Heart right ventricle (tissue), 16 donors: ENCODE results near the gene ADIRF. TPM values are rescaled to one million over a fixed set of nuclear protein-coding genes. Genes with fewer than 3 reads are reported as not detected.

ENCODE experiments used
- ATAC-seq, 8 donors: fragments of 200-7000 bp; cut with Tn5 transposase; one replicate each; pipeline ENCODE4 v1.9.1; 2020; ENCODE audit warnings: mild to moderate bottlenecking in 8 of 8, moderate library complexity in 8 of 8, moderate number of reproducible peaks in 1 of 8
- DNase-seq, 2 donors: peaks; one replicate each; pipeline ENCODE4 v3.0.0-alpha.2; 2020
- H3K27ac ChIP-seq, 10 donors: fragments of 200-600 bp; sonication (generic) in 2 of 10; one replicate each; pipeline versions ENCODE4 v1.5.0 to v1.8.0; 2020 to 2022; ENCODE audit warnings: mild to moderate bottlenecking in 3 of 10
- H3K27me3 ChIP-seq, 7 donors: fragments of 200-600 bp; one replicate each; pipeline ENCODE4 v1.8.0; 2021 to 2022; ENCODE audit warnings: mild to moderate bottlenecking in 2 of 7
- H3K36me3 ChIP-seq, 9 donors: fragments of 200-600 bp; sonication (generic) in 1 of 9; one replicate each; pipeline versions ENCODE4 v1.5.0 to v1.8.0; 2020 to 2022; ENCODE audit warnings: mild to moderate bottlenecking in 2 of 9
- H3K4me1 ChIP-seq, 9 donors: fragments of 200-600 bp; sonication (generic) in 1 of 9; one replicate each; pipeline versions ENCODE4 v1.5.0 to v1.8.0; 2020 to 2022; ENCODE audit warnings: mild to moderate bottlenecking in 4 of 9
- H3K4me3 ChIP-seq, 10 donors: fragments of 200-600 bp; sonication (generic) in 2 of 10; one replicate each; pipeline versions ENCODE4 v1.5.0 to v1.8.0; 2020 to 2022; ENCODE audit warnings: mild to moderate bottlenecking in 7 of 10, moderate library complexity in 2 of 10
- H3K9me3 ChIP-seq, 11 donors: fragments of 200-600 bp in 10 of 11; sonication (generic) in 2 of 11; one replicate each; pipeline versions ENCODE4 v1.5.0 to v1.8.0; 2013 to 2022; ENCODE audit warnings: mild to moderate bottlenecking in 2 of 11, control low read depth in 1 of 11, moderate library complexity in 1 of 11
- CTCF ChIP-seq, 9 donors: fragments of 200-600 bp; sonication (generic) in 2 of 9; IDR thresholded peaks; one replicate each; pipeline versions ENCODE4 v1.5.0 to v1.8.0; 2021 to 2022; ENCODE audit warnings: antibody characterized with exemption in 9 of 9, mild to moderate bottlenecking in 5 of 9, moderate library complexity in 1 of 9
- WGBS, 2 donors: extraction: QIAGEN DNeasy Blood & Tissue Kit; methylation state at CpG; one replicate each; pipeline ENCODE4 v1.1.7; 2013; ENCODE audit warnings: inconsistent platforms in 1 of 2; 5-methylcytosine and 5-hydroxymethylcytosine counted together
- intact Hi-C, 10 donors: fragments of 100-400 bp; cut with DNase I; formaldehyde crosslinking; loops; one replicate each; pipeline versions ENCODE4 v1.11.1 to v1.14.2; 2022
- polyA plus RNA-seq, 2 donors: library from polyadenylated mRNA; stranded (reverse); fragments of 200-250 nt; gene quantifications; one replicate each; pipeline ENCODE4 v1.2.3, GENCODE V29; 2013
- total RNA-seq, 10 donors: library from RNA; stranded (reverse); fragmentation: NEBNext Ultra II Directional in 3 of 10; extraction: Animal tissue kit (Norgen Biotek cat#: 25700) in 3 of 10; gene quantifications; one replicate each; pipeline versions ENCODE4 v1.2.1 to v1.2.4, GENCODE V29; 2021 to 2023
- donor health status: Arrhythmogenic right ventricular cardiomyopathy.
- donor health status: ischemic (EF 13 %, LVEDD 7.1; RV severe dilation, severe dysfunction).
- donor health status: healthy with polysubstance abuse.
- donor health status: DM: no; HTN: yes; CAD: no.
- donor health status: DM: no; HTN: no; CAD: no.
- donor health status: ischemic (EF 25% LVEDD 6.9; RV normal size, moderate dysfunction).
- donor health status: ischemic (EF 25% LVEDD 5.7; RV mildly dilated, moderate dysfunction).
- donor health status: healthy.
- donor health status: DM: yes; HTN: yes; CAD: no.
- donor health status: Ischemic cardiomyopathy.
- donor health status: ischemic (EF 35%, LVEDD 5.7; RV mildly dilated, moderate dysfunction).
- donor health status: nonischemic (EF 11% LVEDD 7.7; RV severe dilation, severe dysfunction).
- donor health status: DM: yes; HTN: yes; CAD: no.
- donor health status: PGD.
- donor health status: ischemic (EF 29% LVEDD 5.4; RV normal size, mild dysfunction).
- donor health status: nonischemic (EF 23%, LVEDD 6.1; RV moderate dilation, normal function).

Gene ADIRF
- total and polyA plus RNA-seq, 12 donors, result 18.5 to 234 (median 42.2) TPM

DNA sequence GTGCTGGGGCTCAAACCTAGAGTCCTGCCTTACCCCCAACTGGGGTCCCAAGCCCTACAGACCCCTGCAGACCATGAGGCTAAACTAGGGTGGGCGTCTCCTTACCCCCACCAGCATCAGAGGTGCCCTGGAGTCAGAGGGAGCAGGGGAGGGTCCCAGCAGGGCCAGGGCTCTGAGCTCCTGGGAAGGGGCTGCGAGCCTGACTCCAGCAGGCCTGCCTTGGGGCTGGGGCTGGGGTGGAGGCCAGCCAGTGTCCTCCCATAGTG is 8.6 kb upstream of the ADIRF start:
- Histone ChIP-seq H3K4me1 (peaks cover 21 to 59% (median 47%) of the 10 kb centered on the region in 9 donors), H3K27me3 (no peaks in the 10 kb centered on the region), H3K36me3 (peaks cover 0 to 8% (median 0%) of the 10 kb centered on the region in 9 donors), H3K4me3 (peak overlapping the region in 9 of 10 donors; percentile 16 to 68 (median 60)), H3K9me3 (no peaks in the 10 kb centered on the region), H3K27ac (peak overlapping the region; percentile 85 to 97 (median 90))
- DNase-seq (no peak), ATAC-seq (no peak)
- TF ChIP-seq CTCF (IDR thresholded peaks at IDR 0.05), result no peak
- intact Hi-C loops, result loop anchor here in 4 of 10 donors (1.0 to 2.0 kb wide), 2 partner anchors 19 to 20 kb away; no protein-coding TSS in a partner anchor
- 70 to 79% methylated on average over 2 of the region's 2 CpGs for WGBS, 2 donors

DNA sequence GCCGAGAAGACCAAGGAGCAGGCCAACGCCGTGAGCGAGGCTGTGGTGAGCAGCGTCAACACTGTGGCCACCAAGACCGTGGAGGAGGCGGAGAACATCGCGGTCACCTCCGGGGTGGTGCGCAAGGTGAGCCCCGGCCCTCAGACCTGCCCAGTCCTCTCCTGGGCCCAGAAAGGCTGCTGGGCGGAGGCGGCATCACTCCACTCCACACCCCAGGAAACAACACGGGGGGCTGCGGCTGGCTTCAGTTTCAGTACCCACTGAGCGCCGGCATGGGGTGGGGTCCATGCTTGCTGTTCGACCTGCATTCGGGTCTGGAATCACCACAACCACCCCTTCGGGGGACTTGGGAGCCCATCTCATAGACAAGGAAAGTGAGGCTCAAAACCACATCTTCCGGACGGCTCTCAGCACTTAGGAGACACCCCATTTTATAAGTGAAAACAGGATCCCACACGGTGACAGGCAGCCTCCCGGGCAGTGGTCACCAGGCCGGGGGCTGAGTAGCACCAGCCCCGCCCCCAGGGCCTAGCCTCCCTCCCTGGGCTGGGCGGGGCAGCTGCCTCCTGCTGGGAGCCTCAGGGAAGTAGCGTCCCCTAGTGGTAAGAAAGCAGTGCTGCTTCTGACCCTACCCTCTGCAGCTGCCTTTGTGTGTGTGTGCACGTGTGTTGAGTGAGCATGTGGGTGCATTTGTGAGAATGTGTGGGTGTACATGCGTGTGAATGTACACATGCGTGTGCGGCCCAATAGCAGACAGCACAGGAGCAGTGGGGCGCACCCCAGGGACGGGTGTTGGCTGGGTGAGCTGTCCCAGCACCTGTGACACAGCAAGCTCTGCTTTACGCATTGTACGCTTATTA is 8.0 kb upstream of the ADIRF start:
- intact Hi-C loops, result loop anchor here in 4 of 10 donors (1.0 to 2.0 kb wide), 2 partner anchors 19 to 21 kb away; no protein-coding TSS in a partner anchor
- ATAC-seq (peak; percentile 36 to 64 (median 54)), DNase-seq (peak in 1 of 2 donors; percentile 64)
- Histone ChIP-seq H3K27me3 (no peaks in the 10 kb centered on the region), H3K4me3 (peak overlapping the region in 9 of 10 donors; percentile 16 to 68 (median 60)), H3K36me3 (peaks cover 0 to 8% (median 0%) of the 10 kb centered on the region in 9 donors), H3K4me1 (peaks cover 17 to 54% (median 42%) of the 10 kb centered on the region in 9 donors), H3K9me3 (no peaks in the 10 kb centered on the region), H3K27ac (peak overlapping the region; percentile 85 to 97 (median 90))
- peak; percentile 86 to 96 (median 94) for TF ChIP-seq CTCF (IDR thresholded peaks at IDR 0.05)
- WGBS, 2 donors, result 67 to 75% methylated on average over 37 of the region's 37 CpGs

GRCh38 chr10:86960863-86961434 is 7.3 kb upstream of the ADIRF start:
- TF ChIP-seq CTCF (IDR thresholded peaks at IDR 0.05), result no peak
- ATAC-seq (no peak), DNase-seq (no peak)
- 83 to 86% methylated on average over 9 of the region's 9 CpGs for WGBS, 2 donors
- Histone ChIP-seq H3K27me3 (no peaks in the 10 kb centered on the region), H3K27ac (peak overlapping the region in 1 of 10 donors; percentile 91), H3K4me3 (peak overlapping the region in 1 of 10 donors; percentile 68), H3K4me1 (peaks cover 16 to 53% (median 38%) of the 10 kb centered on the region in 9 donors), H3K36me3 (peaks cover 0 to 8% (median 0%) of the 10 kb centered on the region in 9 donors), H3K9me3 (no peaks in the 10 kb centered on the region)
- intact Hi-C loops, result loop anchor here in 4 of 10 donors (1.0 to 2.0 kb wide), 2 partner anchors 20 to 22 kb away; no protein-coding TSS in a partner anchor

DNA sequence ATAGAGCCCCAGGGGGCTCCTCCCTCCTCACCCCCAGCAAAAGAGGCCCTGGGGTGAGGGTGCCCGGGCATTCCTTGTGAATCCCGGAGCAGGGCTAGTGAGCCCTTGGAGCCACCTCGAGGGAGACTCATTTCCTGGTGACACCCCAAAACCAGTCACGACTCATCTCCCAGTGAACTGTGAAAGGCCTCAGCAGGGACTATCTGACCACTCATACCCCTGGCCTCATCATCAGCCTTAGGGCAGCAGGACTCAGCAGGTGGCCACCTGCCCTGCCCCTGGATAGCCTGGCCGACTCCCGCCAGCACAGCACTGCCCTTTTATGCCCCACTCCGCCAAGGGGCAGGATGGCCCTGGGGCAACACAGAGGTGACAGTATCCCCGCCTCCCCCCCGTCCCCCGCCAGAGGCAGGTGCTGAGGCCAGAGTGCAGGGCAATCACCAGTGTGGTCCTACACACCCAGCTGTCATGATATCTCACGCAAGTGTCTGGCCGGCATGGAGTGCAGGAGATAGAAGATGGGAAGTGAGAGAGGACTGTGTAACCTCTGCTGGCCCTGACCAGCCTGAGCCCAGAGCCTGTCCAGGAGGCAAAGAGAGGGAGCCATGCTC is 6.7 kb upstream of the ADIRF start:
- peaks cover 0 to 8% (median 0%) of the 10 kb centered on the region in 9 donors for H3K36me3 ChIP-seq
- no peaks in the 10 kb centered on the region for H3K9me3 ChIP-seq
- intact Hi-C loops, result loop anchor here in 2 of 10 donors (2.0 kb wide), 2 partner anchors 21 to 23 kb away; no protein-coding TSS in a partner anchor
- TF ChIP-seq CTCF (IDR thresholded peaks at IDR 0.05), result no peak
- H3K4me1 ChIP-seq, result peaks cover 16 to 57% (median 44%) of the 10 kb centered on the region in 9 donors
- no peak for DNase-seq
- no peak overlapping the region for H3K27ac ChIP-seq
- H3K27me3 ChIP-seq, result no peaks in the 10 kb centered on the region
- 91 to 96% methylated on average over 12 of the region's 12 CpGs for WGBS, 2 donors
- ATAC-seq, result no peak
- H3K4me3 ChIP-seq, result no peak overlapping the region
